GM20431 (cell line): ENCODE measurements around the gene RHOBTB1.

Experiments
- in situ Hi-C: fragments of 300-500 bp; cut with MseI, MboI; formaldehyde crosslinking; loops from one replicate; pipeline ENCODE4 v1.15.0; 2020; ENCODE audit warnings: low sequenced_read_pairs; ENCODE audit not compliant: unreplicated experiment

The RHOBTB1 gene

GRCh38 chr10:60950300-60950699 lies 6.3 kb upstream of the RHOBTB1 start:
- in situ Hi-C loops = loop anchor here (25.0 kb wide), 1 partner anchor 138 kb away; no protein-coding TSS in a partner anchor

- in situ Hi-C loops = no loop called here
Observed at GRCh38 chr10:60948851-60949250, 4.9 kb upstream of the RHOBTB1 start.

- in situ Hi-C loops = no loop called here
Observed at GRCh38 chr10:60944910-60945297, 919 bp upstream of the RHOBTB1 start.

GRCh38 chr10:60943316-60944057 lies 498 bp downstream of the RHOBTB1 start:
- in situ Hi-C loops = no loop called here

GRCh38 chr10:60942788-60943315 lies 1.1 kb downstream of the RHOBTB1 start:
- in situ Hi-C loops = no loop called here

GRCh38 chr10:60942134-60942787 lies 1.7 kb downstream of the RHOBTB1 start:
- in situ Hi-C loops = no loop called here

- in situ Hi-C loops = no loop called here
Observed at GRCh38 chr10:60940446-60940845, 3.5 kb downstream of the RHOBTB1 start.

GRCh38 chr10:60937784-60938654 lies 6.0 kb downstream of the RHOBTB1 start:
- in situ Hi-C loops = no loop called here

GRCh38 chr10:60937022-60937421 lies 7.0 kb downstream of the RHOBTB1 start:
- in situ Hi-C loops = no loop called here

- in situ Hi-C loops = no loop called here
Observed at GRCh38 chr10:60934215-60935175, 9.5 kb downstream of the RHOBTB1 start.

- in situ Hi-C loops = no loop called here
Observed at GRCh38 chr10:60932756-60933155, 11.2 kb downstream of the RHOBTB1 start.

GRCh38 chr10:60930237-60930636 lies 13.7 kb downstream of the RHOBTB1 start:
- in situ Hi-C loops = no loop called here

- in situ Hi-C loops = no loop called here
Observed at GRCh38 chr10:60921633-60922032, 22.4 kb downstream of the RHOBTB1 start.

- in situ Hi-C loops = no loop called here
Observed at GRCh38 chr10:60920479-60920878, 23.5 kb downstream of the RHOBTB1 start.

- in situ Hi-C loops = no loop called here
Observed at GRCh38 chr10:60919551-60919950, 24.4 kb downstream of the RHOBTB1 start.

- in situ Hi-C loops = no loop called here
Observed at GRCh38 chr10:60917331-60918280, 26.4 kb downstream of the RHOBTB1 start.

GRCh38 chr10:60916025-60916424 lies 28.0 kb downstream of the RHOBTB1 start:
- in situ Hi-C loops = no loop called here

- in situ Hi-C loops = no loop called here
Observed at GRCh38 chr10:60914690-60915141, 29.3 kb downstream of the RHOBTB1 start.
